ENCODE results near the gene SPTBN5.

SPTBN5 gene

GRCh38 chr15:41862515-41863116 is 31.2 kb downstream of the SPTBN5 start:
- no peak for DNase-seq

- DNase-seq: no peak
Measured at GRCh38 chr15:41861736-41862356, 32.0 kb downstream of the SPTBN5 start.

GRCh38 chr15:41860049-41860828 is 33.6 kb downstream of the SPTBN5 start:
- DNase-seq: no peak

- no peak for DNase-seq
Measured at GRCh38 chr15:41858756-41859155, 35.1 kb downstream of the SPTBN5 start.

- DNase-seq: no peak
Measured at GRCh38 chr15:41857316-41857715, 36.5 kb downstream of the SPTBN5 start.

- DNase-seq: no peak
Measured at GRCh38 chr15:41856716-41857115, 37.1 kb downstream of the SPTBN5 start.

- no peak for DNase-seq
Measured at GRCh38 chr15:41856262-41856661, 37.6 kb downstream of the SPTBN5 start.

- DNase-seq: no peak
Measured at GRCh38 chr15:41855261-41855961, 38.4 kb downstream of the SPTBN5 start.

GRCh38 chr15:41854443-41854842 is 39.4 kb downstream of the SPTBN5 start:
- DNase-seq: no peak

- DNase-seq: no peak
Measured at GRCh38 chr15:41853831-41854230, 40.0 kb downstream of the SPTBN5 start.

- DNase-seq: no peak
Measured at GRCh38 chr15:41852736-41853590, 40.9 kb downstream of the SPTBN5 start.

- DNase-seq: no peak
Measured at GRCh38 chr15:41851755-41852370, 42.0 kb downstream of the SPTBN5 start.

GRCh38 chr15:41851167-41851523 is 42.7 kb downstream of the SPTBN5 start:
- DNase-seq: no peak

GRCh38 chr15:41850482-41851166 is 43.2 kb downstream of the SPTBN5 start:
- DNase-seq: no peak

GRCh38 chr15:41849861-41850260 is 44.0 kb downstream of the SPTBN5 start:
- DNase-seq: no peak

- DNase-seq: no peak
Measured at GRCh38 chr15:41849204-41849603, 44.6 kb downstream of the SPTBN5 start.

GRCh38 chr15:41848631-41849030 is 45.2 kb downstream of the SPTBN5 start:
- peak; percentile 62 to 72 for DNase-seq

- DNase-seq: no peak
Measured at GRCh38 chr15:41847981-41848380, 45.9 kb downstream of the SPTBN5 start.

- no peak for DNase-seq
Measured at GRCh38 chr15:41847206-41847605, 46.6 kb downstream of the SPTBN5 start.

- no peak for DNase-seq
Measured at GRCh38 chr15:41844814-41845213, 49.0 kb downstream of the SPTBN5 start.

- DNase-seq: no peak
Measured at GRCh38 chr15:41843571-41843970, 50.3 kb downstream of the SPTBN5 start.

GRCh38 chr15:41842229-41842628 is 51.6 kb downstream of the SPTBN5 start:
- DNase-seq: no peak
